H9 (cell line): ENCODE data around the gene ACTRT3. TPM values are rescaled to one million over a fixed set of nuclear protein-coding genes. Genes with fewer than 3 reads are reported as not detected.
A peak's percentile ranks its signal among the peaks of the same experiment; 100 is the strongest.

Experiments
- DNase-seq: peaks from one replicate; pipeline ENCODE4 v3.0.0-alpha.2; 2017
- H2AFZ ChIP-seq: one replicate; pipeline ENCODE4 v1.6.1; 2013; ENCODE audit warnings: mild to moderate bottlenecking, low read length, control low read depth, moderate library complexity
- H2AK5ac ChIP-seq: 2 replicates; pipeline ENCODE4 v1.6.1; 2013; ENCODE audit warnings: low read length, control low read depth, mixed read lengths; ENCODE audit not compliant: insufficient read length
- H2BK120ac ChIP-seq: one replicate; pipeline ENCODE4 v1.6.1; 2013; ENCODE audit warnings: low read depth, mild to moderate bottlenecking, low read length, control low read depth, inconsistent platforms; ENCODE audit not compliant: poor library complexity, severe bottlenecking
- H2BK12ac ChIP-seq: 2 replicates; pipeline ENCODE4 v1.6.1; 2013; ENCODE audit warnings: low read length, control low read depth, mixed read lengths, low read depth; ENCODE audit not compliant: insufficient read length
- H2BK15ac ChIP-seq: 2 replicates; pipeline ENCODE4 v1.6.1; 2013; ENCODE audit warnings: low read depth, low read length, control low read depth
- H2BK20ac ChIP-seq: one replicate; pipeline ENCODE4 v1.6.1; 2013; ENCODE audit warnings: low read depth, mild to moderate bottlenecking, low read length, control low read depth, inconsistent platforms; ENCODE audit not compliant: poor library complexity, severe bottlenecking
- H2BK5ac ChIP-seq: 2 replicates; pipeline ENCODE4 v1.6.1; 2013; ENCODE audit warnings: low read length, control low read depth, mixed read lengths; ENCODE audit not compliant: insufficient read length
- H3K14ac ChIP-seq: 2 replicates; pipeline ENCODE4 v1.6.1; 2013; ENCODE audit warnings: low read length, control low read depth; ENCODE audit not compliant: insufficient read depth
- H3K18ac ChIP-seq: 2 replicates; pipeline ENCODE4 v1.6.1; 2013; ENCODE audit warnings: low read depth, mild to moderate bottlenecking, mixed read lengths, low read length, control low read depth; ENCODE audit not compliant: insufficient read length
- H3K23ac ChIP-seq: 2 replicates; pipeline ENCODE4 v1.6.1; 2013; ENCODE audit warnings: low read length, control low read depth, mixed read lengths, low read depth; ENCODE audit not compliant: insufficient read length
- H3K23me2 ChIP-seq: 2 replicates; pipeline ENCODE4 v1.6.1; 2013; ENCODE audit warnings: low read depth, mild to moderate bottlenecking, mixed read lengths, low read length, control low read depth; ENCODE audit not compliant: insufficient read length, poor library complexity, severe bottlenecking
- H3K27ac ChIP-seq: 2 replicates; pipeline ENCODE4 v1.5.1; 2013; ENCODE audit warnings: low read length, control low read depth, mixed read lengths, low read depth; ENCODE audit not compliant: insufficient read length
- H3K27me3 ChIP-seq: 2 replicates; pipeline ENCODE4 v1.6.1; 2013; ENCODE audit warnings: low read length, control low read depth, inconsistent platforms; ENCODE audit not compliant: insufficient read depth
- H3K4ac ChIP-seq: 2 replicates; pipeline ENCODE4 v1.6.1; 2013; ENCODE audit warnings: low read depth, mild to moderate bottlenecking, control low read depth, inconsistent platforms, low read length, moderate library complexity
- H3K4me1 ChIP-seq: 2 replicates; pipeline ENCODE4 v1.6.1; 2013; ENCODE audit warnings: low read length, control low read depth, inconsistent platforms; ENCODE audit not compliant: insufficient read depth
- H3K4me2 ChIP-seq: 2 replicates; pipeline ENCODE4 v1.6.1; 2013; ENCODE audit warnings: low read length, control low read depth, mixed read lengths; ENCODE audit not compliant: insufficient read length, insufficient read depth
- H3K56ac ChIP-seq: 2 replicates; pipeline ENCODE4 v1.6.1; 2013; ENCODE audit warnings: low read depth, mild to moderate bottlenecking, mixed read lengths, low read length, control low read depth; ENCODE audit not compliant: insufficient read length
- H3K79me1 ChIP-seq: 2 replicates; pipeline ENCODE4 v1.6.1; 2013; ENCODE audit warnings: low read depth, mild to moderate bottlenecking, moderate library complexity, low read length, control low read depth, inconsistent platforms; ENCODE audit not compliant: insufficient read depth, poor library complexity, severe bottlenecking
- H3K79me2 ChIP-seq: 2 replicates; pipeline ENCODE4 v1.6.1; 2013; ENCODE audit warnings: low read length, control low read depth, inconsistent platforms; ENCODE audit not compliant: insufficient read depth
- H3K9ac ChIP-seq: 2 replicates; pipeline ENCODE4 v1.6.1; 2013; ENCODE audit warnings: low read length, control low read depth, mixed read lengths; ENCODE audit not compliant: insufficient read length; ENCODE audit errors: extremely low read depth
- H3K9me3 ChIP-seq: one replicate; pipeline ENCODE4 v1.6.1; 2013; ENCODE audit warnings: low read depth, low read length, inconsistent platforms; ENCODE audit not compliant: control insufficient read depth
- H3T11ph ChIP-seq: one replicate; pipeline ENCODE4 v1.6.1; 2013; ENCODE audit warnings: mild to moderate bottlenecking, low read length, control low read depth, inconsistent platforms
- H4K20me1 ChIP-seq: one replicate; pipeline ENCODE4 v1.6.1; 2013; ENCODE audit not compliant: control insufficient read depth, insufficient read length, insufficient read depth
- H4K5ac ChIP-seq: 2 replicates; pipeline ENCODE4 v1.6.1; 2013; ENCODE audit warnings: low read depth, mild to moderate bottlenecking, mixed read lengths, low read length, control low read depth; ENCODE audit not compliant: insufficient read length
- H4K8ac ChIP-seq: replicated peaks from 2 replicates; pipeline ENCODE4 v1.6.1; 2013; ENCODE audit warnings: low read length, control low read depth, mixed read lengths, low read depth; ENCODE audit not compliant: insufficient read length
- H4K91ac ChIP-seq: 2 replicates; pipeline ENCODE4 v1.6.1; 2013; ENCODE audit warnings: low read depth, mild to moderate bottlenecking, moderate library complexity, mixed read lengths, low read length, control low read depth; ENCODE audit not compliant: insufficient read length
- H3K27ac Mint-ChIP-seq, 3 experiments: 2 replicates in 2 of 3; 3 replicates in 1 of 3; pipeline ENCODE4 v1.8.0; 2020 to 2021; ENCODE audit warnings: mixed read lengths in 3 of 3, mild to moderate bottlenecking in 1 of 3, moderate library complexity in 1 of 3
- H3K27me3 Mint-ChIP-seq: 2 replicates; pipeline ENCODE4 v1.8.0; 2021; ENCODE audit warnings: low read depth, mild to moderate bottlenecking, moderate library complexity, mixed read lengths
- H3K36me3 Mint-ChIP-seq, 3 experiments: 2 replicates in 2 of 3; 3 replicates in 1 of 3; pipeline ENCODE4 v1.8.0; 2020 to 2021; ENCODE audit warnings: low read depth in 3 of 3, mixed read lengths in 3 of 3; ENCODE audit not compliant: insufficient read depth in 1 of 3
- H3K4me1 Mint-ChIP-seq, 2 experiments: 2 replicates each; pipeline ENCODE4 v1.8.0; 2020; ENCODE audit warnings: mixed read lengths in 2 of 2
- H3K4me3 Mint-ChIP-seq, 2 experiments: 2 replicates in 1 of 2; 3 replicates in 1 of 2; pipeline ENCODE4 v1.8.0; 2020 to 2021; ENCODE audit warnings: mild to moderate bottlenecking in 2 of 2, mixed read lengths in 2 of 2, moderate library complexity in 1 of 2
- H3K9me3 Mint-ChIP-seq, 2 experiments: 2 replicates in 1 of 2; 3 replicates in 1 of 2; pipeline ENCODE4 v1.8.0; 2020; ENCODE audit warnings: mild to moderate bottlenecking in 2 of 2, mixed read lengths in 2 of 2, moderate library complexity in 1 of 2
- CTCF ChIP-seq: fragments of 200-600 bp; sonication (generic); conservative IDR thresholded peaks from 3 replicates; pipeline ENCODE4 v1.8.0; 2021; ENCODE audit warnings: antibody characterized with exemption, mild to moderate bottlenecking
- WGBS: extraction: QIAGEN DNeasy Blood & Tissue Kit; methylation state at CpG from one replicate; pipeline ENCODE4 v1.1.7; 2013; ENCODE audit warnings: missing lambda C conversion rate, low lambda C conversion rate, mixed read lengths; ENCODE audit not compliant: insufficient read length; ENCODE audit errors: extremely low coverage; 5-methylcytosine and 5-hydroxymethylcytosine counted together
- total RNA-seq: library from RNA; stranded (reverse); gene quantifications from 2 replicates; pipeline ENCODE4 v1.2.1, GENCODE V29; 2021

Gene ACTRT3
- total RNA-seq, 1 experiment from 2014 or later, result 5.9 TPM

- Mint-ChIP-seq H3K36me3 (peaks cover 2 to 14% (median 6%) of the 10 kb centered on the region in 3 experiments; a peak in 5 of 7 replicates), H3K27ac (no peak overlapping the region), H3K9me3 (peaks cover 10 to 16% of the 10 kb centered on the region in 2 experiments), H3K4me1 (peaks cover 25 to 30% of the 10 kb centered on the region in 2 experiments), H3K27me3 (peaks cover 29% of the 10 kb centered on the region), H3K4me3 (peak overlapping the region in 1 of 2 experiments; percentile 74; a peak in 3 of 5 replicates)
- Histone ChIP-seq H3K9ac (no peak overlapping the region), H3T11ph (no peak overlapping the region), H3K4me1 (no peaks in the 10 kb centered on the region), H2BK20ac (no peak overlapping the region), H3K4ac (no peak overlapping the region), H4K8ac (no peak overlapping the region), H3K27me3 (no peaks in the 10 kb centered on the region), H3K56ac (no peak overlapping the region), H3K79me1 (no peaks in the 10 kb centered on the region), H2BK120ac (no peak overlapping the region), H3K9me3 (no peaks in the 10 kb centered on the region), H2AK5ac (no peak overlapping the region), H4K91ac (no peak overlapping the region), H4K20me1 (no peaks in the 10 kb centered on the region), H3K4me2 (peak overlapping the region; percentile 6), H3K27ac (no peak overlapping the region), H3K79me2 (no peaks in the 10 kb centered on the region), H4K5ac (no peak overlapping the region), H2BK5ac (no peak overlapping the region), H2AFZ (peak overlapping the region; percentile 56), H3K23ac (no peak overlapping the region), H2BK12ac (no peak overlapping the region), H3K14ac (no peak overlapping the region), H3K23me2 (peaks cover 9% of the 10 kb centered on the region), H3K18ac (no peak overlapping the region), H2BK15ac (no peak overlapping the region)
- no CpG with 5 or more reads among the region's 27 CpGs for WGBS
- peak; percentile 69 for TF ChIP-seq CTCF
- DNase-seq, result peak; percentile 82
These were observed 44.6 kb upstream of the ACTRT3 start for GRCh38 chr3:169813757-169814517.
